Activated CD4-positive, alpha-beta memory T cell treated with anti-CD3 and anti-CD28 coated beads for 36 hours (primary cell): ENCODE data around the gene SBF1. TPM values are rescaled to one million over a fixed set of nuclear protein-coding genes. Genes with fewer than 3 reads are reported as not detected.
"Not testable (repeated sequence)": the region's sequence is repeated elsewhere in the genome, so short reads cannot be mapped to it uniquely, and the experiment has no call there.

ENCODE experiments used
- CTCF ChIA-PET: fragments of 350-600 bp; sonication (Branson Sonifier 250); formaldehyde crosslinking; loops from one replicate; lab custom pipeline; 2021; ENCODE audit warnings: antibody characterized with exemption, inconsistent platforms; lab: Charles Lee
- POLR2A ChIA-PET: fragments of 350-600 bp; sonication (Branson Sonifier 250); formaldehyde crosslinking; loops from one replicate; lab custom pipeline; 2021; ENCODE audit warnings: antibody characterized with exemption; lab: Charles Lee
- DNase-seq: peaks from one replicate; pipeline ENCODE4 v3.0.0-alpha.2; 2020
- H3K27ac Mint-ChIP-seq: one replicate; pipeline ENCODE4 v1.8.0; 2021; ENCODE audit warnings: mixed read lengths
- H3K27me3 Mint-ChIP-seq: one replicate; pipeline ENCODE4 v1.8.0; 2021; ENCODE audit warnings: mixed read lengths
- H3K36me3 Mint-ChIP-seq: one replicate; pipeline ENCODE4 v1.8.0; 2021; ENCODE audit warnings: mixed read lengths
- H3K4me1 Mint-ChIP-seq: one replicate; pipeline ENCODE4 v1.8.0; 2021; ENCODE audit warnings: low read depth, mixed read lengths
- H3K4me3 Mint-ChIP-seq: one replicate; pipeline ENCODE4 v1.8.0; 2021; ENCODE audit warnings: mild to moderate bottlenecking, mixed read lengths
- H3K9me3 Mint-ChIP-seq: one replicate; pipeline ENCODE4 v1.8.0; 2021; ENCODE audit warnings: mixed read lengths
- intact Hi-C: fragments of 100-400 bp; cut with micrococcal nuclease; formaldehyde crosslinking; loops from one replicate; pipeline ENCODE4 v1.15.1; 2023
- total RNA-seq, 2 experiments: library from RNA; stranded (reverse); gene quantifications; one replicate each; pipeline ENCODE4 v1.2.3, GENCODE V29; 2021

The SBF1 gene
- total RNA-seq, 2 experiments from 2014 or later: 110 to 112 TPM

- Mint-ChIP-seq H3K4me1 (no peaks in the 10 kb centered on the region), H3K4me3 (no peak overlapping the region), H3K27me3 (no peaks in the 10 kb centered on the region), H3K36me3 (peaks cover 8% of the 10 kb centered on the region), H3K9me3 (no peaks in the 10 kb centered on the region), H3K27ac (no peak overlapping the region)
- DNase-seq: no peak
- intact Hi-C loops: no loop called here
- CTCF ChIA-PET: interaction anchor here (1.1 kb wide), 1 partner anchor 58 kb away, joined by 4 read pairs; no protein-coding TSS in a partner anchor
- POLR2A ChIA-PET: interaction anchor here (1.3 kb wide), 1 partner anchor 46 kb away, joined by 3 read pairs; the partner anchor contains the start of gene MIOX
These were observed 34.9 kb downstream of the SBF1 start for GRCh38 chr22:50439871-50440331.

GRCh38 chr22:50439314-50439870, 35.4 kb downstream of the SBF1 start:
- no peak for DNase-seq
- H3K4me3 Mint-ChIP-seq: no peak overlapping the region
- ChIA-PET CTCF (no interaction called here), POLR2A (interaction anchor here (1.3 kb wide), 1 partner anchor 47 kb away, joined by 3 read pairs; the partner anchor contains the start of gene MIOX)
- peaks cover 8% of the 10 kb centered on the region for H3K36me3 Mint-ChIP-seq
- H3K9me3 Mint-ChIP-seq: no peaks in the 10 kb centered on the region
- H3K27me3 Mint-ChIP-seq: no peaks in the 10 kb centered on the region
- no peak overlapping the region for H3K27ac Mint-ChIP-seq
- intact Hi-C loops: no loop called here
- no peaks in the 10 kb centered on the region for H3K4me1 Mint-ChIP-seq

- H3K36me3 Mint-ChIP-seq: peaks cover 8% of the 10 kb centered on the region
- no peaks in the 10 kb centered on the region for H3K9me3 Mint-ChIP-seq
- ChIA-PET POLR2A (no interaction called here), CTCF (interaction anchor here (0.7 kb wide), 1 partner anchor 195 kb away, joined by 3 read pairs; no protein-coding TSS in a partner anchor)
- H3K4me1 Mint-ChIP-seq: no peaks in the 10 kb centered on the region
- no peak overlapping the region for H3K4me3 Mint-ChIP-seq
- intact Hi-C loops: no loop called here
- no peaks in the 10 kb centered on the region for H3K27me3 Mint-ChIP-seq
- DNase-seq: no peak
- no peak overlapping the region for H3K27ac Mint-ChIP-seq
These were observed 36.2 kb downstream of the SBF1 start for GRCh38 chr22:50438305-50439275.

- DNase-seq: no peak
- no peaks in the 10 kb centered on the region for H3K27me3 Mint-ChIP-seq
- POLR2A ChIA-PET: no interaction called here
- intact Hi-C loops: no loop called here
- no peaks in the 10 kb centered on the region for H3K9me3 Mint-ChIP-seq
- H3K36me3 Mint-ChIP-seq: peaks cover 4% of the 10 kb centered on the region
- CTCF ChIA-PET: interaction anchor here (0.7 kb wide), 1 partner anchor 194 kb away, joined by 3 read pairs; no protein-coding TSS in a partner anchor
- H3K27ac Mint-ChIP-seq: no peak overlapping the region
- no peaks in the 10 kb centered on the region for H3K4me1 Mint-ChIP-seq
- no peak overlapping the region for H3K4me3 Mint-ChIP-seq
These were observed 37.1 kb downstream of the SBF1 start for GRCh38 chr22:50437511-50438304.

- H3K27me3 Mint-ChIP-seq: no peaks in the 10 kb centered on the region
- intact Hi-C loops: no loop called here
- H3K36me3 Mint-ChIP-seq: peaks cover 4% of the 10 kb centered on the region
- no peak overlapping the region for H3K4me3 Mint-ChIP-seq
- ChIA-PET POLR2A (no interaction called here), CTCF (no interaction called here)
- no peak for DNase-seq
- no peaks in the 10 kb centered on the region for H3K4me1 Mint-ChIP-seq
- H3K27ac Mint-ChIP-seq: no peak overlapping the region
- no peaks in the 10 kb centered on the region for H3K9me3 Mint-ChIP-seq
These were observed 37.9 kb downstream of the SBF1 start for GRCh38 chr22:50436841-50437341.

GRCh38 chr22:50436015-50436830, 38.6 kb downstream of the SBF1 start:
- DNase-seq: no peak
- H3K9me3 Mint-ChIP-seq: no peaks in the 10 kb centered on the region
- POLR2A ChIA-PET: no interaction called here
- H3K36me3 Mint-ChIP-seq: peaks cover 9% of the 10 kb centered on the region
- no peak overlapping the region for H3K27ac Mint-ChIP-seq
- no peaks in the 10 kb centered on the region for H3K4me1 Mint-ChIP-seq
- no peak overlapping the region for H3K4me3 Mint-ChIP-seq
- intact Hi-C loops: no loop called here
- CTCF ChIA-PET: no interaction called here
- H3K27me3 Mint-ChIP-seq: no peaks in the 10 kb centered on the region

GRCh38 chr22:50435291-50436014, 39.4 kb downstream of the SBF1 start:
- no peak for DNase-seq
- H3K4me1 Mint-ChIP-seq: no peaks in the 10 kb centered on the region
- H3K27ac Mint-ChIP-seq: no peak overlapping the region
- no peaks in the 10 kb centered on the region for H3K9me3 Mint-ChIP-seq
- no peaks in the 10 kb centered on the region for H3K27me3 Mint-ChIP-seq
- CTCF ChIA-PET: no interaction called here
- POLR2A ChIA-PET: no interaction called here
- peaks cover 14% of the 10 kb centered on the region for H3K36me3 Mint-ChIP-seq
- intact Hi-C loops: no loop called here
- H3K4me3 Mint-ChIP-seq: no peak overlapping the region

- Mint-ChIP-seq H3K4me1 (no peaks in the 10 kb centered on the region), H3K36me3 (peaks cover 16% of the 10 kb centered on the region), H3K27ac (no peak overlapping the region), H3K4me3 (no peak overlapping the region), H3K27me3 (no peaks in the 10 kb centered on the region), H3K9me3 (no peaks in the 10 kb centered on the region)
- intact Hi-C loops: no loop called here
- POLR2A ChIA-PET: no interaction called here
- CTCF ChIA-PET: no interaction called here
- DNase-seq: no peak
These were observed 40.0 kb downstream of the SBF1 start for GRCh38 chr22:50434849-50435248.

GRCh38 chr22:50432877-50433510, 41.8 kb downstream of the SBF1 start:
- POLR2A ChIA-PET, CTCF ChIA-PET, H3K4me1 Mint-ChIP-seq, H3K27me3 Mint-ChIP-seq, H3K9me3 Mint-ChIP-seq, DNase-seq, H3K27ac Mint-ChIP-seq, H3K4me3 Mint-ChIP-seq, intact Hi-C loops: not testable (repeated sequence)
- H3K36me3 Mint-ChIP-seq: peaks cover 25% of the 10 kb centered on the region

- no peak overlapping the region for H3K27ac Mint-ChIP-seq
- DNase-seq: no peak
- no peaks in the 10 kb centered on the region for H3K4me1 Mint-ChIP-seq
- peaks cover 26% of the 10 kb centered on the region for H3K36me3 Mint-ChIP-seq
- POLR2A ChIA-PET: no interaction called here
- H3K9me3 Mint-ChIP-seq: no peaks in the 10 kb centered on the region
- intact Hi-C loops: no loop called here
- CTCF ChIA-PET: no interaction called here
- no peaks in the 10 kb centered on the region for H3K27me3 Mint-ChIP-seq
- H3K4me3 Mint-ChIP-seq: no peak overlapping the region
These were observed 42.5 kb downstream of the SBF1 start for GRCh38 chr22:50432131-50432876.
